ENCODE measurements around the gene ST6GALNAC5.

GRCh38 chr1:77076759-77077158 is 209.5 kb downstream of the ST6GALNAC5 start:
- TF ChIP-seq CTCF (IDR thresholded peaks at IDR 0.05; ENCODE audit: low read length): no peak
- no peak for TF ChIP-seq EZH2phosphoT487 (IDR thresholded peaks at IDR 0.05; ENCODE audit: low read length)

All from MM.1S (cell line).